Ascending aorta (tissue), 2 donors: ENCODE data around the gene ABT1. TPM values are rescaled to one million over a fixed set of nuclear protein-coding genes. Genes with fewer than 3 reads are reported as not detected.

Experiments used
- DNase-seq, 2 donors: peaks; one replicate each; pipeline ENCODE4 v3.0.0-alpha.2; 2019; ENCODE audit warnings: low spot score in 2 of 2
- H3K27ac ChIP-seq, 2 donors: fragments of 200-600 bp; sonication (generic); one replicate each; pipeline ENCODE4 v1.5.1; 2016 to 2017; ENCODE audit warnings: mild to moderate bottlenecking in 1 of 2
- H3K27me3 ChIP-seq: fragments of 200-600 bp; sonication (generic); one replicate; pipeline ENCODE4 v1.5.1; 2017
- H3K36me3 ChIP-seq, 2 donors: fragments of 200-600 bp; sonication (generic); one replicate each; pipeline ENCODE4 v1.5.1; 2016
- H3K4me1 ChIP-seq, 2 donors: fragments of 200-600 bp; sonication (generic); one replicate each; pipeline ENCODE4 v1.5.1; 2016 to 2017; ENCODE audit warnings: mild to moderate bottlenecking in 1 of 2
- H3K4me3 ChIP-seq, 2 donors: fragments of 200-600 bp; sonication (generic); one replicate each; pipeline ENCODE4 v1.5.1; 2016 to 2017; ENCODE audit warnings: mild to moderate bottlenecking in 1 of 2
- H3K9me3 ChIP-seq, 2 donors: fragments of 200-600 bp; sonication (generic); one replicate each; pipeline ENCODE4 v1.5.1; 2016
- intact Hi-C: fragments of 100-400 bp; cut with DNase I; formaldehyde crosslinking; loops from one replicate; pipeline ENCODE4 v1.15.1; 2023
- total RNA-seq: library from RNA; depleted of rRNA; stranded (reverse); fragments of >200 nt; gene quantifications from one replicate; pipeline ENCODE4 v1.1.0, GENCODE V29; 2016
- TF ChIP-seq, protein P1 (sequence below), 3 experiments: fragments of 200-600 bp in 2 of 3; fragments of 450-650 bp in 1 of 3; sonication (generic) in 2 of 3; IDR thresholded peaks; one replicate each; pipeline ENCODE4 v1.5.1; 2016 to 2019; ENCODE audit warnings: antibody characterized with exemption in 3 of 3, mild to moderate bottlenecking in 1 of 3, moderate library complexity in 1 of 3

The ABT1 gene
- total RNA-seq, 1 donor from 2014 or later: 20.1 TPM

DNA sequence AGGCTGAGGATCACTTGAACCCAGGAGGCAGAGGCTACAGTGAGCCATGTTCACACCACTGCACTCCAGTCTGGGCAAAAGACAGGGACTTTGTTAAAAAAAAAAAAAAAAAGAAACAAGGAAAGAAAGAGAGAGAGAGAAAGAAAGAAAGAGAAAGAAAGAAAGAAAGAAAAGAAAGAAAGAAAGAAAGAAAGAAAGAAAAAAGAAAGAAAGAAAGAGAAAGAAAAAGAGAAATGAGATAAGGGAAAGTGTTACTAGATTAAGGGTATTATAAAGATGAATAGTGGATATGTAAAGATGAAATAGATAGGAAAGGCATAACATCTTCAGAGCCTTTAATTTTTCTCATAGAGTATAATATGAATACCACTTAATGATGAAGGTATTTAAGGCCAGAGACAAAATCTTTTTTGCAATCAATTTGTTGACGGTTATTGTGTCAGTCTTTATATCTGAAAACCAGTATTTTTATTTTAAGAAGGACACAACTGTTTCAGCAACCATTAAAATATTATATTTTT lies 26.6 kb downstream of the ABT1 start:
- H3K27ac ChIP-seq: no peak overlapping the region
- DNase-seq: no peak
- H3K9me3 ChIP-seq: peaks cover 0 to 11% of the 10 kb centered on the region in 2 donors
- no peaks in the 10 kb centered on the region for H3K4me1 ChIP-seq
- intact Hi-C loops: no loop called here
- H3K4me3 ChIP-seq: no peak overlapping the region
- H3K36me3 ChIP-seq: no peaks in the 10 kb centered on the region
- TF ChIP-seq, protein P1, sequence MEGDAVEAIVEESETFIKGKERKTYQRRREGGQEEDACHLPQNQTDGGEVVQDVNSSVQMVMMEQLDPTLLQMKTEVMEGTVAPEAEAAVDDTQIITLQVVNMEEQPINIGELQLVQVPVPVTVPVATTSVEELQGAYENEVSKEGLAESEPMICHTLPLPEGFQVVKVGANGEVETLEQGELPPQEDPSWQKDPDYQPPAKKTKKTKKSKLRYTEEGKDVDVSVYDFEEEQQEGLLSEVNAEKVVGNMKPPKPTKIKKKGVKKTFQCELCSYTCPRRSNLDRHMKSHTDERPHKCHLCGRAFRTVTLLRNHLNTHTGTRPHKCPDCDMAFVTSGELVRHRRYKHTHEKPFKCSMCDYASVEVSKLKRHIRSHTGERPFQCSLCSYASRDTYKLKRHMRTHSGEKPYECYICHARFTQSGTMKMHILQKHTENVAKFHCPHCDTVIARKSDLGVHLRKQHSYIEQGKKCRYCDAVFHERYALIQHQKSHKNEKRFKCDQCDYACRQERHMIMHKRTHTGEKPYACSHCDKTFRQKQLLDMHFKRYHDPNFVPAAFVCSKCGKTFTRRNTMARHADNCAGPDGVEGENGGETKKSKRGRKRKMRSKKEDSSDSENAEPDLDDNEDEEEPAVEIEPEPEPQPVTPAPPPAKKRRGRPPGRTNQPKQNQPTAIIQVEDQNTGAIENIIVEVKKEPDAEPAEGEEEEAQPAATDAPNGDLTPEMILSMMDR (IDR thresholded peaks at IDR 0.05): no peak
- no peaks in the 10 kb centered on the region for H3K27me3 ChIP-seq

DNA sequence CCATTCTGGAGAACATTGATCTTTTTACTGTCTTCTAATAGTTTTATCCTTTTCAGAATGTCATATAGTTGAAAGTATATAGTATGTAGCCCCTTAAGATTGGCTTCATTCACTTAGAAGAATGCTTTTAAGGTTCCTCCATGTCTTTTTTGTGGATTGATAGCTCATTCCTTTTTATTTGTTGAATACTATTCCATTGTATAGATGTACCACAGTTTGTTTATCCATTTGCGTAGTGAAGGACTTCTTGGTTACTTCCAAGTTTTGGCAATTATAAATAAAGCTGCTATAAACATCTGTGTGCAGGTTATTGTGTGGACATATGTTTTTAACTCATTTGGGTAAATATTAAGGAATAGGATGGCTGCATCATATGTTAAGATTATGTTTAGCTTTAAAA lies 27.8 kb downstream of the ABT1 start:
- Histone ChIP-seq H3K4me3 (no peak overlapping the region), H3K36me3 (no peaks in the 10 kb centered on the region), H3K27me3 (no peaks in the 10 kb centered on the region), H3K9me3 (peaks cover 0 to 11% of the 10 kb centered on the region in 2 donors), H3K27ac (no peak overlapping the region), H3K4me1 (no peaks in the 10 kb centered on the region)
- no peak for DNase-seq
- TF ChIP-seq, protein P1 (IDR thresholded peaks at IDR 0.05): no peak
- intact Hi-C loops: no loop called here

DNA sequence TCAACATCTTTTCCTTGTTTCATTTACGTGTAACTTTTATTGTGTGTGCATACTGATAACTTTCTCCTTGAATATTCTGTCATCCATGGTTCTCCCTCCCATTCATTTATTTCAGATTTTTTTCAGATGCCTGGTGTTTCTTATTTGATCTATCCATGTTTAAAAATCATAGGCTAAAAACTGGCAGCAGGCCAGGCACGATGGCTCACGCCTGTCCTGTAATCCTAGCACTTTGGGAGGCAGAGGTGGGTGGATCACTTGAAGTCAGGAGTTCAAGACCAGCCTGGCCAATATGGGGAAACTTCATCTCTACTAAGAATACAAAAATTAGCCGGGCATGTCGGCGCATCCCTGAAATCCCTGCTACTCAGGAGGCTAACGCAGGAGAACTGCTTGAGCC lies 31.1 kb downstream of the ABT1 start:
- no peaks in the 10 kb centered on the region for H3K4me1 ChIP-seq
- peaks cover 0 to 11% of the 10 kb centered on the region in 2 donors for H3K9me3 ChIP-seq
- H3K27me3 ChIP-seq: no peaks in the 10 kb centered on the region
- no peak overlapping the region for H3K27ac ChIP-seq
- intact Hi-C loops: no loop called here
- no peak for DNase-seq
- H3K36me3 ChIP-seq: no peaks in the 10 kb centered on the region
- no peak overlapping the region for H3K4me3 ChIP-seq
- TF ChIP-seq, protein P1 (IDR thresholded peaks at IDR 0.05): no peak

DNA sequence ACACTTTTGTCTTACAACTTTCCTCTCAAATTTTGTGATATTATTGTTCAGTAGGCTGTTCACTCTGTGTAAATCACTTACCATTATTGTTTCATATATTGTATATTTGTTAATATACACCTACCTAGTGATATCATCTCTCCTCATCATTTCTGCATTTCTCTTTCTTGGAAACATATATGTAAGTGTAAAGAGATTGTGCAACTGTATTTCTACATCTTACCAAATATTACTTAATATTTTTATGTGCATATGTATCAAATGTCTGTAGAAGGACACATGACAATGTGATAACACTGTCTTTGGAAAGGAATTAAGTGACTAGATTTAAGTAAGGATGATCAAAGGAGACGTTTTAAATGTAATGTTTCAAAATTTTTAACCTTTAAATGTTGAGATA lies 32.6 kb downstream of the ABT1 start:
- TF ChIP-seq, protein P1 (IDR thresholded peaks at IDR 0.05): no peak
- Histone ChIP-seq H3K4me1 (no peaks in the 10 kb centered on the region), H3K9me3 (peaks cover 0 to 7% of the 10 kb centered on the region in 2 donors), H3K36me3 (peaks cover 3 to 6% of the 10 kb centered on the region in 2 donors), H3K4me3 (no peak overlapping the region), H3K27ac (no peak overlapping the region), H3K27me3 (no peaks in the 10 kb centered on the region)
- intact Hi-C loops: no loop called here
- no peak for DNase-seq

DNA sequence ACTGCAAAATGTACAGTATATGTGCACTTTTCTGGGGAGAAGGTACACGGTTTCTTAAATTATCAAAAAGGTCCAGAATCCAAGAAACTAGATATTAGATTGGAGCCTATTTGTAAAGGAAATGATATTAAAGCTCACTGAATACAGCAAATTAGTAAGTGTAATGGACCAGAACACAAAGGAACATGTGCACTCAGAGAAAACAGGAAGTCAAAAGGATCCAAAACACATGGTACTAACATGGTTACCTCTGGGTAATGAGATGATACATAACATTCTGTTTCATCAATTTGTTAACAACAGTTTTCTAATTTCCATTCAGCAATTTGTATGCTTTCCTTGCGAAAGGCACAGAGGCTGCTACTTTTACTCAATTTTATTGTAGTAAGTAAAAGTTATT lies 44.1 kb downstream of the ABT1 start:
- H3K27ac ChIP-seq: no peak overlapping the region
- TF ChIP-seq, protein P1 (IDR thresholded peaks at IDR 0.05): no peak
- H3K36me3 ChIP-seq: peaks cover 52 to 58% of the 10 kb centered on the region in 2 donors
- no peaks in the 10 kb centered on the region for H3K27me3 ChIP-seq
- no peak for DNase-seq
- intact Hi-C loops: no loop called here
- peaks cover 0 to 40% of the 10 kb centered on the region in 2 donors for H3K9me3 ChIP-seq
- no peak overlapping the region for H3K4me3 ChIP-seq
- no peaks in the 10 kb centered on the region for H3K4me1 ChIP-seq

DNA sequence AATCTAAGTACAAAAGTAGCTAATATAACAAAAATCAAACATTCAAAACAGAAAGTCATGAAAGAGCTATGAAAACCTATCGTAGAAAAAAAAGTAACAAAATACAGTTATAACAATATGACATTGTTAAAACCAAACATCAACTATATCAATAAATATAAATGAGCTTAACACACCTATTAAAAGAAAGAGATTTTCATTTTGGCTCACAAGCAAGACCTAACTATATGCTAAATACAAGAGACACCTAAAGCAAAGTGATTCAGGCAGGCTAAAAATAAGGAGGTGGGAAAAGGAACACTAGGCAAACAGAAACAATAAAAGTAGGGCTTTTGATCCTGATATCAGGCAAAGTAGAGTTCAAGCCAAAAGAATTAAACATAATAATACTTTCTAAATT lies 49.3 kb downstream of the ABT1 start:
- H3K4me3 ChIP-seq: no peak overlapping the region
- intact Hi-C loops: no loop called here
- peaks cover 0 to 31% of the 10 kb centered on the region in 2 donors for H3K9me3 ChIP-seq
- H3K4me1 ChIP-seq: no peaks in the 10 kb centered on the region
- no peaks in the 10 kb centered on the region for H3K27me3 ChIP-seq
- DNase-seq: no peak
- peaks cover 28 to 33% of the 10 kb centered on the region in 2 donors for H3K36me3 ChIP-seq
- TF ChIP-seq, protein P1 (IDR thresholded peaks at IDR 0.05): no peak
- no peak overlapping the region for H3K27ac ChIP-seq
